Measurements from ENCODE around the gene SH3TC1. TPM values are rescaled to one million over a fixed set of nuclear protein-coding genes. Genes with fewer than 3 reads are reported as not detected.

The SH3TC1 gene
- total and polyA plus RNA-seq, 2 of the 13 experiments (the other 11 are each of a cell fraction or from before 2014, with no cell fraction given): 14.9 to 21.8 TPM

GRCh38 chr4:8200302-8200975 is 1.3 kb downstream of the SH3TC1 start (continued):
- TF ChIP-seq TERF1 (CRISPR knock-in tag; IDR thresholded peaks at IDR 0.05): no peak
- no peak for TF ChIP-seq ARID2 (CRISPR knock-in tag; IDR thresholded peaks at IDR 0.05; ENCODE audit: borderline replicate concordance)
- no peak for TF ChIP-seq ZFP36 (IDR thresholded peaks at IDR 0.05; ENCODE audit: borderline replicate concordance, low read depth, low read length, partially characterized antibody)
- TF ChIP-seq ZNF20 (CRISPR knock-in tag; IDR thresholded peaks at IDR 0.05): no peak
- TF ChIP-seq, protein P1, sequence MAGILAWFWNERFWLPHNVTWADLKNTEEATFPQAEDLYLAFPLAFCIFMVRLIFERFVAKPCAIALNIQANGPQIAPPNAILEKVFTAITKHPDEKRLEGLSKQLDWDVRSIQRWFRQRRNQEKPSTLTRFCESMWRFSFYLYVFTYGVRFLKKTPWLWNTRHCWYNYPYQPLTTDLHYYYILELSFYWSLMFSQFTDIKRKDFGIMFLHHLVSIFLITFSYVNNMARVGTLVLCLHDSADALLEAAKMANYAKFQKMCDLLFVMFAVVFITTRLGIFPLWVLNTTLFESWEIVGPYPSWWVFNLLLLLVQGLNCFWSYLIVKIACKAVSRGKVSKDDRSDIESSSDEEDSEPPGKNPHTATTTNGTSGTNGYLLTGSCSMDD (CRISPR knock-in tag; IDR thresholded peaks at IDR 0.05): no peak
- TF ChIP-seq, protein P2, sequence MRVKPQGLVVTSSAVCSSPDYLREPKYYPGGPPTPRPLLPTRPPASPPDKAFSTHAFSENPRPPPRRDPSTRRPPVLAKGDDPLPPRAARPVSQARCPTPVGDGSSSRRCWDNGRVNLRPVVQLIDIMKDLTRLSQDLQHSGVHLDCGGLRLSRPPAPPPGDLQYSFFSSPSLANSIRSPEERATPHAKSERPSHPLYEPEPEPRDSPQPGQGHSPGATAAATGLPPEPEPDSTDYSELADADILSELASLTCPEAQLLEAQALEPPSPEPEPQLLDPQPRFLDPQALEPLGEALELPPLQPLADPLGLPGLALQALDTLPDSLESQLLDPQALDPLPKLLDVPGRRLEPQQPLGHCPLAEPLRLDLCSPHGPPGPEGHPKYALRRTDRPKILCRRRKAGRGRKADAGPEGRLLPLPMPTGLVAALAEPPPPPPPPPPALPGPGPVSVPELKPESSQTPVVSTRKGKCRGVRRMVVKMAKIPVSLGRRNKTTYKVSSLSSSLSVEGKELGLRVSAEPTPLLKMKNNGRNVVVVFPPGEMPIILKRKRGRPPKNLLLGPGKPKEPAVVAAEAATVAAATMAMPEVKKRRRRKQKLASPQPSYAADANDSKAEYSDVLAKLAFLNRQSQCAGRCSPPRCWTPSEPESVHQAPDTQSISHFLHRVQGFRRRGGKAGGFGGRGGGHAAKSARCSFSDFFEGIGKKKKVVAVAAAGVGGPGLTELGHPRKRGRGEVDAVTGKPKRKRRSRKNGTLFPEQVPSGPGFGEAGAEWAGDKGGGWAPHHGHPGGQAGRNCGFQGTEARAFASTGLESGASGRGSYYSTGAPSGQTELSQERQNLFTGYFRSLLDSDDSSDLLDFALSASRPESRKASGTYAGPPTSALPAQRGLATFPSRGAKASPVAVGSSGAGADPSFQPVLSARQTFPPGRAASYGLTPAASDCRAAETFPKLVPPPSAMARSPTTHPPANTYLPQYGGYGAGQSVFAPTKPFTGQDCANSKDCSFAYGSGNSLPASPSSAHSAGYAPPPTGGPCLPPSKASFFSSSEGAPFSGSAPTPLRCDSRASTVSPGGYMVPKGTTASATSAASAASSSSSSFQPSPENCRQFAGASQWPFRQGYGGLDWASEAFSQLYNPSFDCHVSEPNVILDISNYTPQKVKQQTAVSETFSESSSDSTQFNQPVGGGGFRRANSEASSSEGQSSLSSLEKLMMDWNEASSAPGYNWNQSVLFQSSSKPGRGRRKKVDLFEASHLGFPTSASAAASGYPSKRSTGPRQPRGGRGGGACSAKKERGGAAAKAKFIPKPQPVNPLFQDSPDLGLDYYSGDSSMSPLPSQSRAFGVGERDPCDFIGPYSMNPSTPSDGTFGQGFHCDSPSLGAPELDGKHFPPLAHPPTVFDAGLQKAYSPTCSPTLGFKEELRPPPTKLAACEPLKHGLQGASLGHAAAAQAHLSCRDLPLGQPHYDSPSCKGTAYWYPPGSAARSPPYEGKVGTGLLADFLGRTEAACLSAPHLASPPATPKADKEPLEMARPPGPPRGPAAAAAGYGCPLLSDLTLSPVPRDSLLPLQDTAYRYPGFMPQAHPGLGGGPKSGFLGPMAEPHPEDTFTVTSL (CRISPR knock-in tag; IDR thresholded peaks at IDR 0.05; ENCODE audit: borderline replicate concordance): no peak
- TF ChIP-seq SP1 (IDR thresholded peaks at IDR 0.05): no peak
- 0 out of 2 replicates have a peak, but pooled peaks have one; percentile 21 for TF ChIP-seq SP1 (CRISPR knock-in tag; IDR thresholded peaks at IDR 0.05)
- TF ChIP-seq HNF4G (IDR thresholded peaks at IDR 0.05; ENCODE audit: borderline replicate concordance, low read depth, low read length): no peak
- no peak for TF ChIP-seq HNF4G (CRISPR knock-in tag; IDR thresholded peaks at IDR 0.05; ENCODE audit: borderline replicate concordance, low read depth)
- TF ChIP-seq ZNF580 (CRISPR knock-in tag; IDR thresholded peaks at IDR 0.05; ENCODE audit: borderline replicate concordance, low read depth): no peak
- TF ChIP-seq ZBED4 (CRISPR knock-in tag; IDR thresholded peaks at IDR 0.05; ENCODE audit: borderline replicate concordance): 0 out of 2 replicates have a peak, but pooled peaks have one; percentile 34
- TF ChIP-seq, protein P3, sequence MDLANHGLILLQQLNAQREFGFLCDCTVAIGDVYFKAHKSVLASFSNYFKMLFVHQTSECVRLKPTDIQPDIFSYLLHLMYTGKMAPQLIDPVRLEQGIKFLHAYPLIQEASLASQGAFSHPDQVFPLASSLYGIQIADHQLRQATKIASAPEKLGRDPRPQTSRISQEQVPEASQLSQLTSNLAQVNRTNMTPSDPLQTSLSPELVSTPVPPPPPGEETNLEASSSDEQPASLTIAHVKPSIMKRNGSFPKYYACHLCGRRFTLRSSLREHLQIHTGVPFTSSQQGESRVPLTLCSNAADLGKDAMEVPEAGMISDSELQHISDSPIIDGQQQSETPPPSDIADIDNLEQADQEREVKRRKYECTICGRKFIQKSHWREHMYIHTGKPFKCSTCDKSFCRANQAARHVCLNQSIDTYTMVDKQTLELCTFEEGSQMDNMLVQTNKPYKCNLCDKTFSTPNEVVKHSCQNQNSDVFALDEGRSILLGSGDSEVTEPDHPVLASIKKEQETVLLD (CRISPR knock-in tag; IDR thresholded peaks at IDR 0.05; ENCODE audit: low read depth): no peak
- TF ChIP-seq HNRNPK (IDR thresholded peaks at IDR 0.05; ENCODE audit: low read depth, low read length, poor library complexity, severe bottlenecking): no peak
- no peak for TF ChIP-seq BCL6 (CRISPR knock-in tag; IDR thresholded peaks at IDR 0.05)

All from HepG2 (cell line).